ENCODE measurements around the gene SLC9A6.

- TF ChIP-seq EZH2 (optimal IDR thresholded peaks at IDR 0.05; ENCODE audit: low read depth, low read length) = no peak
- TF ChIP-seq CTCF (IDR thresholded peaks at IDR 0.05; ENCODE audit: low read length) = no peak
- TF ChIP-seq EZH2phosphoT487 (IDR thresholded peaks at IDR 0.05; ENCODE audit: low read length) = no peak
These were observed 11.5 kb upstream of the SLC9A6 start, which contains the start of gene MMGT1 for GRCh38 chrX:135973548-135974278.
